NCI-H2107 treated with DMSO at 0.1 percent for 48 hours (cell line): Measurements from ENCODE around the gene PIM1.
"Not testable (repeated sequence)": the region's sequence is repeated elsewhere in the genome, so short reads cannot be mapped to it uniquely, and the experiment has no call there.

Experiments
- DNase-seq: peaks from one replicate; lab custom pipeline; 2025; ENCODE audit not compliant: unreplicated experiment; lab: John Stamatoyannopoulos, UW

Gene PIM1

GRCh38 chr6:37169496-37170272 lies at the start of gene PIM1:
TSS of gene PIM1 (plus strand) at chr6:37170152. CDS start at chr6:37170576, 424 bp downstream.
- DNase-seq = peak; percentile 84

GRCh38 chr6:37121556-37121955 lies 48.4 kb upstream of the PIM1 start:
- DNase-seq = no peak

GRCh38 chr6:37122861-37123260 lies 47.1 kb upstream of the PIM1 start:
- no peak for DNase-seq

GRCh38 chr6:37123957-37124729 lies 45.8 kb upstream of the PIM1 start:
- no peak for DNase-seq

- DNase-seq = no peak
Observed at GRCh38 chr6:37125774-37126492, 44.0 kb upstream of the PIM1 start.

- DNase-seq = no peak
Observed at GRCh38 chr6:37126493-37126958, 43.4 kb upstream of the PIM1 start.

GRCh38 chr6:37126961-37127616 lies 42.9 kb upstream of the PIM1 start:
- no peak for DNase-seq

- DNase-seq = no peak
Observed at GRCh38 chr6:37127961-37128862, 41.7 kb upstream of the PIM1 start.

- not testable (repeated sequence) for DNase-seq
Observed at GRCh38 chr6:37128863-37129443, 41.0 kb upstream of the PIM1 start.

- DNase-seq = no peak
Observed at GRCh38 chr6:37129566-37129965, 40.4 kb upstream of the PIM1 start.

GRCh38 chr6:37130704-37131103 lies 39.2 kb upstream of the PIM1 start:
- no peak for DNase-seq

- DNase-seq = peak; percentile 20
Observed at GRCh38 chr6:37131104-37131959, 38.6 kb upstream of the PIM1 start.

GRCh38 chr6:37131960-37132253 lies 38.0 kb upstream of the PIM1 start:
- DNase-seq = no peak

- no peak for DNase-seq
Observed at GRCh38 chr6:37134036-37134395, 35.9 kb upstream of the PIM1 start.

GRCh38 chr6:37134396-37135191 lies 35.4 kb upstream of the PIM1 start:
- no peak for DNase-seq

GRCh38 chr6:37135835-37136694 lies 33.9 kb upstream of the PIM1 start:
- DNase-seq = no peak

GRCh38 chr6:37136821-37137200 lies 33.1 kb upstream of the PIM1 start:
- DNase-seq = no peak
